Epithelial cell of umbilical artery (primary cell): ENCODE results near the gene MCUB. TPM values are rescaled to one million over a fixed set of nuclear protein-coding genes. Genes with fewer than 3 reads are reported as not detected.

Source experiments
- total RNA-seq: library from RNA; depleted of rRNA; stranded (reverse); fragments of >200 nt; gene quantifications from 2 replicates; pipeline ENCODE4 v1.2.3, GENCODE V29; 2014

Gene MCUB, protein sequence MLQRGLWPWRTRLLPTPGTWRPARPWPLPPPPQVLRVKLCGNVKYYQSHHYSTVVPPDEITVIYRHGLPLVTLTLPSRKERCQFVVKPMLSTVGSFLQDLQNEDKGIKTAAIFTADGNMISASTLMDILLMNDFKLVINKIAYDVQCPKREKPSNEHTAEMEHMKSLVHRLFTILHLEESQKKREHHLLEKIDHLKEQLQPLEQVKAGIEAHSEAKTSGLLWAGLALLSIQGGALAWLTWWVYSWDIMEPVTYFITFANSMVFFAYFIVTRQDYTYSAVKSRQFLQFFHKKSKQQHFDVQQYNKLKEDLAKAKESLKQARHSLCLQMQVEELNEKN
- total RNA-seq = 54.6 and 64.6 TPM in 2 replicates

DNA sequence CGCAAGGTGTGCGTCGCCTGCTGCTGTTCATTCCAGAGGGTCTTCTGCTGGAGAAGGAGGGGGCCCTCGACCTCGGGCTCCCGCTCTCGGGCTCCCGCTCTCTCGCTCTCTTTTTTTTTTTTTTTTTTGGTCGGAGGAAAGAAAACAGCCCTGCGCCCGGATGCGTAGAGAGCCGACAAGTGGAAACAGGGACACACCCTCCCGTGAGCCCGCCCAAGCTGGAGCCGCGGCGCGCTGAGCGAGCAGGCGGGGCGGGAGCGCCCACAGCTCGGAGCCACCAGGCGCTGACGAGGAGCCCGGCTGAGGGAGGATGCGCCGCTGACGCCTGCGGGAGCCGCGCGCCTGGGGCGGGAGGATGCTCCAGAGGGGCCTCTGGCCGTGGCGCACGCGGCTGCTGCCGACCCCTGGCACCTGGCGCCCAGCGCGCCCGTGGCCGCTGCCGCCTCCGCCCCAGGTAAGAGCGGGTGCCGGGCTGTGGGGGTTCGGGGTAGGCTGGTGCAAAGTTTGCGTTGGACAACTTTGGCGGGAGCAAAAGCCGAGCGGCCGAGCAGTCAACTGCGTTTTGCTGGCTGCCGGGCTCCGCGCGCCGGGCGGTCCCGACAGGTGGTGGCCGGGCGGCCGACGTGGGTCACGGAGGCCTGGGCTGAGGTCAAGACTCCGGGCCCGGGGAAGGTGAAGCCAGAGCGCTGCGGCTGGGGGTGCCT, at the start of gene MCUB:
Gene MCUB (plus strand): TSS at position 264 of the 704 bp plus-strand sequence. CDS start 92 bp downstream, at position 356.

DNA sequence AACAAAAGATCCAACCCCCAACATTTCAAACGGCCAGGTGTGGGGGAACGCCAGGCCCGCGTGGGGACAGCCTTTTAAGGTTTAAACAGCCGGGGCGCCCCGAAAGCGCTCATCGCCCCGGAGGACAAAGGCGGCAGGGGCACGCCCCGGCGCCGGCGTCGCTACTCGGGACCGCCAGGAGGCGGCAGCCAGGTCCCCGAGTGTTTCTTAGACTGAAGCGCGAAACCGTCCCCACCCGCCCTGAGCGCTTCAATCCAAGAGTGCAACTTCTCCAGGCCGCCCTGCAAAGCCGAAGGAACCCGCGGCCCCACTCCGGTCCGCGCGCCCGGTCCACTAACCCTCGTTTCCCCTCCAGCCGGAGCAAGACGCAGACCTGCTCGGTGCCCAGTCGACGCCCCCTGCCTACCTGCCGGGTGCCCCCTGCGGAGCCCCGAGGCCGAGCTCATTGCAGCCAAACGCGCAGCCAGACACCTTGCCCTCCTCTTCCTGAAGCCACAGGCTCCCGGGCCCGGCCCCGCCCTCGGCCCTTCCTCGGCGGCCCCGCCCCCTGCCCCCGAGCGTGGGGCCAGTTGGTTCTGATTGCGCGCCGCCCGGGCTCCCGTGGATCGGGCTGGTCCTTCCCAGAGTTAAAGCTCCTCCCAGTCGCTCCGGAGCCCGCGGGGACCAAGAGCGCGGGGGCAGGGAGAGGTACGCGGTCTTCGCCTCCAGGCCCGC, 143.1 kb downstream of the MCUB start, which contains the start of gene CASP6:
Gene CASP6 (minus strand): TSS at position 496 of the 714 bp plus-strand sequence. CDS start 50 bp downstream, at position 446.

DNA sequence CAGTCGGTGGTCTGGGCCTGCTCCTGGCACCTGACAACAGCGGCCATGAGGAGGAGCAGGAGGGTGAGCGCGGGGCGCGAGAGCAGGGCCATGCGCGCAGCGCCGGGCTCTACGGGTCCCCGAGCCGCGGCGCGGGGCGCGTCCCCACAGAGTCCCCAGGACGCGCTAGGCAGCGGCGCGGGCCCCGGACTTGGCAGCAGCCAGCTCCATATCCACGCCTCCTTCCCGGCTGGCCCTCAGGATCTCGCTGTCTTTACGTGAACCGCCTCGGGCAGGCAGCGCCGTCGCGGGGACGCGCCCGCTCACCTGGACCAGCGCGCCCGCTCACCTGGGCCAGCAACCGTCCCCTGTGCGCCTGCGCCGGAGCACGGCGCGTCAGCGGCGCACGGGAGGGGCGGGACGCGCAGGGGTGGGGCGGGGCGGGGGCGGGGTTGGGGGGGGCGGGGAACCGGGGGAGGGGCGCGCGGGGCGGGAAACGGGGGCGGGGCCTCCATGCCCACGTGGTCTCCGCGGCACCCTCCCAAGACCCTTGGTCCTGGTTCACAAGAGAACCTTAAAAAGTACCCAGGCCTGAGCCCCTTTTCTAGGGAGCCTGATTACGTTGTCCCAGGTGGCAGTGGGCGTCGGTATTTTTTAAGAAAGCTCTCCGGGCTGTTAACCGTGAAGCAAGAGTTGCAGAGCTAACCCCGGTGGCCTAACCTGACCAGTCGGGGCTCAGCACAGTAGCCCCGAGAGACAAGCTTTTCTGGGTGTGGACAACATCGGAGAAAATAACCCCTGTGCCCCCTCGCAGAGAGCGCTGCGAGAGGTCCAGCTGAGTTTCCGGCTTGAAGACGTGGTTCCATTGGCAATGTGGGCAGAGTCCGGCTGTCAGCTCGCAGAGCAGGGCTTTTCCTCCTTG, 169.9 kb downstream of the MCUB start, which contains the start of gene PLA2G12A:
Gene PLA2G12A (minus strand): TSS at position 353 of the 901 bp plus-strand sequence. CDS start 261 bp downstream, at position 92.

Other genes starting within 250 kb of the MCUB start
- 10.2 and 10.7 TPM in 2 replicates for gene SEC24B, start 126.4 kb upstream of the MCUB start, total RNA-seq
- gene CASP6, start 143.2 kb downstream of the MCUB start, total RNA-seq = 68.9 and 79.0 TPM in 2 replicates
- gene PLA2G12A, start 169.8 kb downstream of the MCUB start, total RNA-seq = 9.3 and 14.9 TPM in 2 replicates
- gene CFI, start 241.8 kb downstream of the MCUB start, total RNA-seq = 8.8 and 37.5 TPM in 2 replicates